CD14-positive monocyte (primary cell): Measurements from ENCODE around the gene DNAI1. TPM values are rescaled to one million over a fixed set of nuclear protein-coding genes. Genes with fewer than 3 reads are reported as not detected.

Source experiments
- DNase-seq, 3 donors: peaks; one replicate each; pipeline ENCODE4 v3.0.0-alpha.2; 2011 to 2022
- H2AFZ ChIP-seq: 2 replicates; pipeline ENCODE4 v1.6.0; 2012; ENCODE audit warnings: mild to moderate bottlenecking, low read depth, low read length, inconsistent platforms; ENCODE audit not compliant: insufficient read depth, poor library complexity, severe bottlenecking
- H3K27ac ChIP-seq, 2 donors: 1 replicate in 1 of 2; 2 replicates in 1 of 2; pipeline ENCODE4 v1.5.1; 2012 to 2013; ENCODE audit warnings: low read length in 2 of 2, control low read depth in 1 of 2, inconsistent platforms in 1 of 2, low read depth in 1 of 2, mild to moderate bottlenecking in 1 of 2
- H3K27me3 ChIP-seq, 2 donors: one replicate each; pipeline versions ENCODE4 v1.6.0 to v1.6.1; 2011 to 2013; ENCODE audit warnings: low read length in 2 of 2; ENCODE audit not compliant: control insufficient read depth in 2 of 2, insufficient read depth in 2 of 2
- H3K36me3 ChIP-seq, 2 donors: replicated peaks in 1 of 2; 1 replicate in 1 of 2; 2 replicates in 1 of 2; pipeline versions ENCODE4 v1.5.1 to v1.6.1; 2012 to 2013; ENCODE audit warnings: low read length in 2 of 2, control low read depth in 1 of 2, inconsistent platforms in 1 of 2, mild to moderate bottlenecking in 1 of 2; ENCODE audit not compliant: insufficient read depth in 2 of 2, control insufficient read depth in 1 of 2
- H3K4me1 ChIP-seq, 2 donors: 1 replicate in 1 of 2; 2 replicates in 1 of 2; pipeline versions ENCODE4 v1.5.1 to v1.6.1; 2012 to 2013; ENCODE audit warnings: low read length in 2 of 2, control low read depth in 1 of 2, inconsistent platforms in 1 of 2, mild to moderate bottlenecking in 1 of 2, moderate library complexity in 1 of 2; ENCODE audit not compliant: insufficient read depth in 2 of 2, control insufficient read depth in 1 of 2
- H3K4me2 ChIP-seq: replicated peaks from 2 replicates; pipeline ENCODE3; 2012; ENCODE audit warnings: low read length, moderate library complexity, mild to moderate bottlenecking; ENCODE audit not compliant: poor library complexity, severe bottlenecking; ENCODE audit errors: extremely low read depth
- H3K4me3 ChIP-seq, 3 experiments: fragments of 200-600 bp in 1 of 3; sonication (generic) in 1 of 3; replicated peaks in 1 of 3; 1 replicate in 2 of 3; 2 replicates in 1 of 3; pipeline ENCODE4 v1.5.1; 2011 to 2013; ENCODE audit warnings: low read length in 3 of 3, mild to moderate bottlenecking in 3 of 3, control low read depth in 2 of 3, low read depth in 2 of 3, inconsistent platforms in 1 of 3, moderate library complexity in 1 of 3
- H3K79me2 ChIP-seq: 2 replicates; pipeline ENCODE4 v1.6.0; 2012; ENCODE audit warnings: mild to moderate bottlenecking, control low read depth, inconsistent platforms, low read length, moderate library complexity; ENCODE audit not compliant: insufficient read depth
- H3K9ac ChIP-seq: 2 replicates; pipeline ENCODE4 v1.6.0; 2017; ENCODE audit warnings: low read length, mild to moderate bottlenecking; ENCODE audit not compliant: insufficient read depth, poor library complexity, severe bottlenecking
- H3K9me3 ChIP-seq, 2 donors: replicated peaks in 1 of 2; 1 replicate in 1 of 2; 2 replicates in 1 of 2; pipeline versions ENCODE4 v1.5.1 to v1.6.1; 2012 to 2013; ENCODE audit warnings: low read length in 2 of 2, control low read depth in 1 of 2; ENCODE audit not compliant: control insufficient read depth in 1 of 2, insufficient read depth in 1 of 2
- H4K20me1 ChIP-seq: 2 replicates; pipeline ENCODE4 v1.6.0; 2012; ENCODE audit warnings: mild to moderate bottlenecking, low read length, control low read depth, moderate library complexity; ENCODE audit not compliant: insufficient read depth
- H3K27ac Mint-ChIP-seq, 7 donors: one replicate each; pipeline ENCODE4 v1.8.0; 2020; ENCODE audit warnings: mild to moderate bottlenecking in 7 of 7, mixed read lengths in 7 of 7, moderate library complexity in 6 of 7, inconsistent platforms in 2 of 7
- H3K27me3 Mint-ChIP-seq, 3 donors: one replicate each; pipeline ENCODE4 v1.8.0; 2021 to 2022; ENCODE audit warnings: low read depth in 3 of 3, mild to moderate bottlenecking in 3 of 3, mixed read lengths in 3 of 3, moderate library complexity in 3 of 3, inconsistent platforms in 1 of 3
- H3K36me3 Mint-ChIP-seq, 2 donors: one replicate each; pipeline ENCODE4 v1.8.0; 2020; ENCODE audit warnings: mixed read lengths in 2 of 2, inconsistent platforms in 1 of 2, mild to moderate bottlenecking in 1 of 2
- H3K4me1 Mint-ChIP-seq: one replicate; pipeline ENCODE4 v1.8.0; 2020; ENCODE audit warnings: mild to moderate bottlenecking, mixed read lengths
- H3K4me3 Mint-ChIP-seq, 2 donors: one replicate each; pipeline ENCODE4 v1.8.0; 2020; ENCODE audit warnings: mild to moderate bottlenecking in 2 of 2, mixed read lengths in 2 of 2, moderate library complexity in 1 of 2
- H3K9me3 Mint-ChIP-seq, 7 donors: one replicate each; pipeline ENCODE4 v1.8.0; 2020 to 2022; ENCODE audit warnings: mixed read lengths in 7 of 7, mild to moderate bottlenecking in 6 of 7, moderate library complexity in 6 of 7, inconsistent platforms in 2 of 7
- CTCF ChIP-seq: fragments of 200-600 bp; IDR thresholded peaks from one replicate; pipeline ENCODE4 v1.8.0; 2022; ENCODE audit warnings: antibody characterized with exemption, mild to moderate bottlenecking
- WGBS: methylation state at CpG from one replicate; pipeline ENCODE4 v1.1.5; 2013; ENCODE audit warnings: missing lambda C conversion rate; ENCODE audit not compliant: insufficient coverage; 5-methylcytosine and 5-hydroxymethylcytosine counted together
- intact Hi-C, 2 donors: fragments of 100-400 bp; cut with micrococcal nuclease; formaldehyde crosslinking; loops; one replicate each; pipeline versions ENCODE4 v1.15.0 to v1.15.1; 2023
- polyA plus RNA-seq, 3 donors: library from polyadenylated mRNA; depleted of rRNA in 1 of 3; unstranded in 2 of 3; stranded (reverse) in 1 of 3; fragments of 300-500 nt in 2 of 3; fragments of >200 nt in 1 of 3; fragmentation: Illumina TruSeq in 2 of 3; gene quantifications; 1 replicate in 2 of 3; 2 replicates in 1 of 3; pipeline ENCODE4 v1.2.3, GENCODE V29; 2012 to 2021

The DNAI1 gene
- polyA plus RNA-seq, 3 donors = not detected

GRCh38 chr9:34558919-34559623 is 100.5 kb downstream of the DNAI1 start:
- intact Hi-C loops = no loop called here
- Histone ChIP-seq H3K4me1 (no peaks in the 10 kb centered on the region), H3K9ac (no peak overlapping the region), H3K27ac (no peak overlapping the region), H3K4me3 (no peak overlapping the region), H3K79me2 (no peaks in the 10 kb centered on the region), H3K9me3 (peaks cover 0 to 7% of the 10 kb centered on the region in 2 donors), H2AFZ (no peak overlapping the region), H3K27me3 (peaks cover 0 to 14% of the 10 kb centered on the region in 2 donors), H4K20me1 (no peaks in the 10 kb centered on the region), H3K4me2 (no peak overlapping the region), H3K36me3 (no peaks in the 10 kb centered on the region)
- H3K4me1 Mint-ChIP-seq = no peaks in the 10 kb centered on the region
- peak overlapping the region in 1 of 2 donors; percentile 32 for H3K4me3 Mint-ChIP-seq
- H3K9me3 Mint-ChIP-seq = peaks cover 0 to 10% (median 7%) of the 10 kb centered on the region in 7 donors
- TF ChIP-seq CTCF = no peak
- WGBS = 79% methylated on average over 12 of the region's 17 CpGs
- DNase-seq = no peak
- peaks cover 22 to 35% (median 27%) of the 10 kb centered on the region in 3 donors for H3K27me3 Mint-ChIP-seq
- no peak overlapping the region for H3K27ac Mint-ChIP-seq
- no peaks in the 10 kb centered on the region for H3K36me3 Mint-ChIP-seq

GRCh38 chr9:34559624-34560455 is 101.2 kb downstream of the DNAI1 start:
- Histone ChIP-seq H3K4me2 (no peak overlapping the region), H3K9ac (no peak overlapping the region), H2AFZ (no peak overlapping the region), H4K20me1 (no peaks in the 10 kb centered on the region), H3K9me3 (peaks cover 0 to 7% of the 10 kb centered on the region in 2 donors), H3K27me3 (peaks cover 0 to 14% of the 10 kb centered on the region in 2 donors), H3K4me3 (no peak overlapping the region), H3K4me1 (no peaks in the 10 kb centered on the region), H3K79me2 (no peaks in the 10 kb centered on the region), H3K36me3 (no peaks in the 10 kb centered on the region), H3K27ac (no peak overlapping the region)
- no peak for TF ChIP-seq CTCF
- Mint-ChIP-seq H3K9me3 (peaks cover 0 to 10% (median 7%) of the 10 kb centered on the region in 7 donors), H3K4me1 (no peaks in the 10 kb centered on the region), H3K27me3 (peaks cover 23 to 34% (median 27%) of the 10 kb centered on the region in 3 donors), H3K27ac (no peak overlapping the region), H3K36me3 (no peaks in the 10 kb centered on the region), H3K4me3 (peak overlapping the region in 1 of 2 donors; percentile 51)
- 34% methylated on average over 8 of the region's 21 CpGs for WGBS
- intact Hi-C loops = no loop called here
- DNase-seq = peak in 1 of 3 donors; percentile 8
